Measurements from ENCODE around the gene PAWR.

PAWR gene

DNA sequence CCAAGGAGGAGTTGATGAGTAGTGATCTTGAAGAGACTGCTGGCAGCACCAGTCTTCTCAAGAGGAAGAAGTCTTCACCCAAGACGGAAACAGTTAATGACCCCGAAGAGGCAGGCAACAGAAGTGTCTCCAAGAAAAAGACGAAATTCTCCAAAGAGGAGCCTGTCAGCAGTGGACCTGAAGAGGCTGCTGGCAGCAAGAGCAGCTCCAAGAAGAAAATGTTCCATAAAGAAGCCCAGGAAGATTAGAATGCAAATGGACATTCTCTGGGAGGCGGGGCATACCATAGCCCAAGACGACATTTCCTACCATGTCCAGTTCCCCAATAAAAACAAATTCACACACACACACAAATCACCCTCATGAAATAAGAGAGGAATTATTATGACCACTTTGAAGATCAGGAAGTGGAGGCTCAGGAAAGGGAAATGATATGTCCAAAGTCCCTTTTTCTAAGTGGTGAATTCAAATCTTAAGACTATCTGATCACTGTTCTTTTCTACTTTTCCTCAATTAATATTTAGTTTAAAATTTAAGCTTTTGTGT, 131.8 kb downstream of the PAWR start:
- ATAC-seq: no peak
- TF ChIP-seq ZFP30 (CRISPR knock-in tag; IDR thresholded peaks at IDR 0.05) (no peak), ESRRG (CRISPR knock-in tag; IDR thresholded peaks at IDR 0.05) (no peak), ZNF565 (CRISPR knock-in tag; conservative IDR thresholded peaks at IDR 0.05; ENCODE audit: low read depth) (no peak), TOX (CRISPR knock-in tag; IDR thresholded peaks at IDR 0.05; ENCODE audit: borderline replicate concordance) (no peak), ARNTL (CRISPR knock-in tag; IDR thresholded peaks at IDR 0.05; ENCODE audit: borderline replicate concordance, low read depth) (no peak), ZFP3 (CRISPR knock-in tag; IDR thresholded peaks at IDR 0.05) (no peak), TCF4 (CRISPR knock-in tag; IDR thresholded peaks at IDR 0.05; ENCODE audit: borderline replicate concordance) (no peak), SNAI2 (CRISPR knock-in tag; IDR thresholded peaks at IDR 0.05) (no peak)
- TF ChIP-seq, protein P1, sequence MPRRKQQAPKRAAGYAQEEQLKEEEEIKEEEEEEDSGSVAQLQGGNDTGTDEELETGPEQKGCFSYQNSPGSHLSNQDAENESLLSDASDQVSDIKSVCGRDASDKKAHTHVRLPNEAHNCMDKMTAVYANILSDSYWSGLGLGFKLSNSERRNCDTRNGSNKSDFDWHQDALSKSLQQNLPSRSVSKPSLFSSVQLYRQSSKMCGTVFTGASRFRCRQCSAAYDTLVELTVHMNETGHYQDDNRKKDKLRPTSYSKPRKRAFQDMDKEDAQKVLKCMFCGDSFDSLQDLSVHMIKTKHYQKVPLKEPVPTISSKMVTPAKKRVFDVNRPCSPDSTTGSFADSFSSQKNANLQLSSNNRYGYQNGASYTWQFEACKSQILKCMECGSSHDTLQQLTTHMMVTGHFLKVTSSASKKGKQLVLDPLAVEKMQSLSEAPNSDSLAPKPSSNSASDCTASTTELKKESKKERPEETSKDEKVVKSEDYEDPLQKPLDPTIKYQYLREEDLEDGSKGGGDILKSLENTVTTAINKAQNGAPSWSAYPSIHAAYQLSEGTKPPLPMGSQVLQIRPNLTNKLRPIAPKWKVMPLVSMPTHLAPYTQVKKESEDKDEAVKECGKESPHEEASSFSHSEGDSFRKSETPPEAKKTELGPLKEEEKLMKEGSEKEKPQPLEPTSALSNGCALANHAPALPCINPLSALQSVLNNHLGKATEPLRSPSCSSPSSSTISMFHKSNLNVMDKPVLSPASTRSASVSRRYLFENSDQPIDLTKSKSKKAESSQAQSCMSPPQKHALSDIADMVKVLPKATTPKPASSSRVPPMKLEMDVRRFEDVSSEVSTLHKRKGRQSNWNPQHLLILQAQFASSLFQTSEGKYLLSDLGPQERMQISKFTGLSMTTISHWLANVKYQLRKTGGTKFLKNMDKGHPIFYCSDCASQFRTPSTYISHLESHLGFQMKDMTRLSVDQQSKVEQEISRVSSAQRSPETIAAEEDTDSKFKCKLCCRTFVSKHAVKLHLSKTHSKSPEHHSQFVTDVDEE (CRISPR knock-in tag; IDR thresholded peaks at IDR 0.05): no peak
- TF ChIP-seq, protein P2, sequence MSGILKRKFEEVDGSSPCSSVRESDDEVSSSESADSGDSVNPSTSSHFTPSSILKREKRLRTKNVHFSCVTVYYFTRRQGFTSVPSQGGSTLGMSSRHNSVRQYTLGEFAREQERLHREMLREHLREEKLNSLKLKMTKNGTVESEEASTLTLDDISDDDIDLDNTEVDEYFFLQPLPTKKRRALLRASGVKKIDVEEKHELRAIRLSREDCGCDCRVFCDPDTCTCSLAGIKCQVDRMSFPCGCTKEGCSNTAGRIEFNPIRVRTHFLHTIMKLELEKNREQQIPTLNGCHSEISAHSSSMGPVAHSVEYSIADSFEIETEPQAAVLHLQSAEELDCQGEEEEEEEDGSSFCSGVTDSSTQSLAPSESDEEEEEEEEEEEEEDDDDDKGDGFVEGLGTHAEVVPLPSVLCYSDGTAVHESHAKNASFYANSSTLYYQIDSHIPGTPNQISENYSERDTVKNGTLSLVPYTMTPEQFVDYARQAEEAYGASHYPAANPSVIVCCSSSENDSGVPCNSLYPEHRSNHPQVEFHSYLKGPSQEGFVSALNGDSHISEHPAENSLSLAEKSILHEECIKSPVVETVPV (CRISPR knock-in tag; IDR thresholded peaks at IDR 0.05): no peak
- TF ChIP-seq, protein P3, sequence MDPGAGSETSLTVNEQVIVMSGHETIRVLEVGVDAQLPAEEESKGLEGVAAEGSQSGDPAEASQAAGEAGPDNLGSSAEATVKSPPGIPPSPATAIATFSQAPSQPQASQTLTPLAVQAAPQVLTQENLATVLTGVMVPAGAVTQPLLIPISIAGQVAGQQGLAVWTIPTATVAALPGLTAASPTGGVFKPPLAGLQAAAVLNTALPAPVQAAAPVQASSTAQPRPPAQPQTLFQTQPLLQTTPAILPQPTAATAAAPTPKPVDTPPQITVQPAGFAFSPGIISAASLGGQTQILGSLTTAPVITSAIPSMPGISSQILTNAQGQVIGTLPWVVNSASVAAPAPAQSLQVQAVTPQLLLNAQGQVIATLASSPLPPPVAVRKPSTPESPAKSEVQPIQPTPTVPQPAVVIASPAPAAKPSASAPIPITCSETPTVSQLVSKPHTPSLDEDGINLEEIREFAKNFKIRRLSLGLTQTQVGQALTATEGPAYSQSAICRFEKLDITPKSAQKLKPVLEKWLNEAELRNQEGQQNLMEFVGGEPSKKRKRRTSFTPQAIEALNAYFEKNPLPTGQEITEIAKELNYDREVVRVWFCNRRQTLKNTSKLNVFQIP (CRISPR knock-in tag; IDR thresholded peaks at IDR 0.05; ENCODE audit: borderline replicate concordance, low read depth): no peak

DNA sequence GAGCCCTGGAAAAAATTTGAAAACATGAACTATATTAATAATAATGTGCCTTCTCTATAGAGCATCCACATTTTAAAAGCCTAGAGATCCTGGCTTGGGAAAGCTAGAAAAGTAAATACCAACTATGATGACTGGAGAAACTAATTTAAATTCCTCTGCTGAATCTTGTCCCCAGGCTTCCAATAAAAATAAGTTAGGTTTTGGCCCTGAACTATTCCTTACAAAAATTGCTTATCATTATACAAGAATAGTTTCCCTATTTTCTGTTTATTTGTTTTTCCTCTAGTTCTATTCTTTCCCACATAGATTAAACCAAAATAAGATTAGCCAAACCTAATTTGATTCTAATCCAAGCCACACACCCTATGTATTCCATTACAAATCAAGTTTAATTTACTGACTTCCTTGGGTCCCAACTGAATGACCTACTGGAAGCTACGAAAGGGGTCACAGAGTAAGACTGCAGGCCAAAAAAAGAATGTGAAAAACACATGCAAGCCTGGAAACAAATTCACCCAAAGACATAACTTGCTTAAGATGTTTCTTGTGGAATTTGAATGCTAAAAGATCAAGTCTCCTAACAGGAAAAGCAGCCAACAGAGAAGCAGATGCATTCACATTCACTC, 133.0 kb downstream of the PAWR start:
- TF ChIP-seq TCF4 (CRISPR knock-in tag; IDR thresholded peaks at IDR 0.05; ENCODE audit: borderline replicate concordance): no peak
- ATAC-seq: no peak

DNA sequence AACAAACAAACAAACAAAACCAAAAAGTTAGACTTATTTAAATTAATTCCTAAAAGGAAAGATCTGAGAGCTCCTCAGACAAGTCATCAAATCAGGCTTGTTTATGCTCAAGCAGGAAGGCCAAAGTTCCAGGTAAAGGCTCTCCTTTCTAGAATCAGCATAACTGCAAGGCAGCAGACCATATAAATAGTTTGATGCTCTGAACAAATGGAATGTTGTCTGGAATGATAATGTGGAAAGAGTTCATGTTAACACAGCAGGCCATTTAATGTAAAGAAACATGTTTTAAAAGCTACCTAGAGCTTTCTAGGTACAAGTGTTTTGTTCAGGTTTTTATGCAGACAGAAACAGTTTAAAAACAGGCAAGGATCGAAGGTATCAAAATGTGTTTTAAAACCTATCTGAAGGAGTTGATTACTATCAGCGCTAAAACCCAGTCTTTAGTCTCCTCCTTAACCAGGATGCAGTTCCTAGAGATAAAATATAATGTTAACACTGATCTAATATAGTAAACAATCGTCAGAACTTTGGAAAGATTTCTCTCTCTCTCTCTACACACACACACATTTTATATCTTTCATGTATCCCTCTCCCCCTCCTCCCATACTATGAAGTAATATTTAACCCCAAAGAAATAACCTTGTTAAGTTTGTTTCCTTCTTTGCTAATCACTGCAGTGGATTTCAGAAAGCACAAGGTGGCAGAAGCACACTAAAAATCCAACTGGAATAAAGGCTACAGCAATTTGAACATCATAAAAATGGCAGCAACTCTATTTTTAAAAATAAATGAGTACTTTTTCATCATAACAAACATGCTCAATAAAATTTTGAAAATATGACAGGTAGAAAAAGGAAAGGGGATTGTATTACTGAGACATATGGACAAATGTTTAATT, 135.5 kb downstream of the PAWR start:
- TF ChIP-seq ZNF8 (CRISPR knock-in tag; IDR thresholded peaks at IDR 0.05) (no peak), TCF4 (CRISPR knock-in tag; IDR thresholded peaks at IDR 0.05; ENCODE audit: borderline replicate concordance) (no peak), ISL1 (CRISPR knock-in tag; IDR thresholded peaks at IDR 0.05) (no peak), ZFP30 (CRISPR knock-in tag; IDR thresholded peaks at IDR 0.05) (no peak), GLIS3 (CRISPR knock-in tag; IDR thresholded peaks at IDR 0.05) (no peak), OSR1 (CRISPR knock-in tag; IDR thresholded peaks at IDR 0.05) (no peak), ZC3H10 (CRISPR knock-in tag; IDR thresholded peaks at IDR 0.05) (no peak), BACH2 (CRISPR knock-in tag; IDR thresholded peaks at IDR 0.05; ENCODE audit: borderline replicate concordance) (no peak), RARB (CRISPR knock-in tag; IDR thresholded peaks at IDR 0.05) (no peak), ZFP3 (CRISPR knock-in tag; IDR thresholded peaks at IDR 0.05) (no peak), ARNTL (CRISPR knock-in tag; IDR thresholded peaks at IDR 0.05; ENCODE audit: borderline replicate concordance, low read depth) (no peak), ESRRG (CRISPR knock-in tag; IDR thresholded peaks at IDR 0.05) (no peak), ZNF70 (CRISPR knock-in tag; IDR thresholded peaks at IDR 0.05) (no peak)
- TF ChIP-seq, protein P1 (CRISPR knock-in tag; IDR thresholded peaks at IDR 0.05): no peak
- TF ChIP-seq, protein P2 (CRISPR knock-in tag; IDR thresholded peaks at IDR 0.05): no peak
- TF ChIP-seq, protein P4, sequence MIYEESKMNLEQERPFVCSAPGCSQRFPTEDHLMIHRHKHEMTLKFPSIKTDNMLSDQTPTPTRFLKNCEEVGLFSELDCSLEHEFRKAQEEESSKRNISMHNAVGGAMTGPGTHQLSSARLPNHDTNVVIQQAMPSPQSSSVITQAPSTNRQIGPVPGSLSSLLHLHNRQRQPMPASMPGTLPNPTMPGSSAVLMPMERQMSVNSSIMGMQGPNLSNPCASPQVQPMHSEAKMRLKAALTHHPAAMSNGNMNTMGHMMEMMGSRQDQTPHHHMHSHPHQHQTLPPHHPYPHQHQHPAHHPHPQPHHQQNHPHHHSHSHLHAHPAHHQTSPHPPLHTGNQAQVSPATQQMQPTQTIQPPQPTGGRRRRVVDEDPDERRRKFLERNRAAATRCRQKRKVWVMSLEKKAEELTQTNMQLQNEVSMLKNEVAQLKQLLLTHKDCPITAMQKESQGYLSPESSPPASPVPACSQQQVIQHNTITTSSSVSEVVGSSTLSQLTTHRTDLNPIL (CRISPR knock-in tag; IDR thresholded peaks at IDR 0.05; ENCODE audit: low read depth): no peak
- ATAC-seq: peak; percentile 80
